Stomach (tissue), 9 donors: ENCODE results near the gene CUX1. TPM values are rescaled to one million over a fixed set of nuclear protein-coding genes. Genes with fewer than 3 reads are reported as not detected.
A peak's percentile ranks its signal among the peaks of the same experiment; 100 is the strongest.

Experiments used
- DNase-seq, 2 donors: peaks; one replicate each; pipeline versions ENCODE4 v3.0.0 to v3.0.0-alpha.2; 2013 to 2019
- H3K27ac ChIP-seq, 5 donors: fragments of 200-600 bp in 4 of 5; sonication (generic) in 4 of 5; one replicate each; pipeline ENCODE4 v1.5.1; 2013 to 2019; ENCODE audit warnings: mild to moderate bottlenecking in 1 of 5, moderate library complexity in 1 of 5
- H3K27me3 ChIP-seq, 3 donors: fragments of 200-600 bp; sonication (generic); one replicate each; pipeline ENCODE4 v1.5.1; 2017 to 2019; ENCODE audit warnings: mixed run types in 1 of 3
- H3K36me3 ChIP-seq, 4 donors: fragments of 200-600 bp; sonication (generic); 1 replicate in 3 of 4; 2 replicates in 1 of 4; pipeline ENCODE4 v1.5.1; 2016 to 2019
- H3K4me1 ChIP-seq, 4 donors: fragments of 200-600 bp; sonication (generic); one replicate each; pipeline ENCODE4 v1.5.1; 2016 to 2019
- H3K4me3 ChIP-seq, 4 donors: fragments of 200-600 bp; sonication (generic) in 3 of 4; one replicate each; pipeline ENCODE4 v1.5.1; 2016 to 2019; ENCODE audit warnings: mild to moderate bottlenecking in 1 of 4
- H3K9me3 ChIP-seq, 4 donors: fragments of 200-600 bp; sonication (generic); one replicate each; pipeline ENCODE4 v1.5.1; 2016 to 2019
- EP300 ChIP-seq: sonication (generic); formaldehyde crosslinking; IDR thresholded peaks from one replicate; pipeline ENCODE4 v1.6.1; 2017; ENCODE audit warnings: antibody characterized with exemption
- POLR2A ChIP-seq, 4 donors: fragments of 450-650 bp; IDR thresholded peaks; one replicate each; pipeline ENCODE4 v1.6.1; 2016; ENCODE audit warnings: antibody characterized with exemption in 4 of 4, control low read depth in 2 of 4, mild to moderate bottlenecking in 1 of 4, moderate library complexity in 1 of 4
- POLR2AphosphoS5 ChIP-seq, 3 donors: sonication (generic); formaldehyde crosslinking; IDR thresholded peaks; one replicate each; pipeline ENCODE4 v1.6.1; 2016; ENCODE audit warnings: antibody characterized with exemption in 3 of 3
- WGBS, 5 donors: extraction: QIAGEN DNeasy Blood & Tissue Kit in 3 of 5; methylation state at CpG; one replicate each; pipeline versions ENCODE4 v1.1.5 to v1.1.7; 2013 to 2018; 5-methylcytosine and 5-hydroxymethylcytosine counted together
- intact Hi-C: fragments of 100-400 bp; cut with DNase I; formaldehyde crosslinking; loops from one replicate; pipeline ENCODE4 v1.15.1; 2023; ENCODE audit warnings: low total_unique reads
- polyA plus RNA-seq, 3 donors: library from polyadenylated mRNA; stranded (reverse); fragments of 200-250 nt; gene quantifications; one replicate each; pipeline ENCODE4 v1.2.3, GENCODE V29; 2013
- total RNA-seq, 5 donors: library from RNA; depleted of rRNA; stranded (reverse); fragments of >200 nt; gene quantifications; one replicate each; pipeline versions ENCODE4 v1.1.0 to v1.2.3, GENCODE V29; 2014 to 2016
- TF ChIP-seq, protein P1 (sequence below), 7 experiments: fragments of 450-650 bp in 4 of 7; fragments of 200-600 bp in 3 of 7; sonication (generic) in 3 of 7; IDR thresholded peaks; one replicate each; pipeline ENCODE4 v1.5.1; 2016 to 2019; ENCODE audit warnings: antibody characterized with exemption in 7 of 7, control low read depth in 2 of 7, mild to moderate bottlenecking in 1 of 7
- donor health status: healthy with polysubstance abuse.
- donor health status: Bipolar disorder and iron deficiency.
- donor health status: healthy.

Gene CUX1
- total and polyA plus RNA-seq, 8 donors = 24.7 to 201 (median 54.7) TPM

DNA sequence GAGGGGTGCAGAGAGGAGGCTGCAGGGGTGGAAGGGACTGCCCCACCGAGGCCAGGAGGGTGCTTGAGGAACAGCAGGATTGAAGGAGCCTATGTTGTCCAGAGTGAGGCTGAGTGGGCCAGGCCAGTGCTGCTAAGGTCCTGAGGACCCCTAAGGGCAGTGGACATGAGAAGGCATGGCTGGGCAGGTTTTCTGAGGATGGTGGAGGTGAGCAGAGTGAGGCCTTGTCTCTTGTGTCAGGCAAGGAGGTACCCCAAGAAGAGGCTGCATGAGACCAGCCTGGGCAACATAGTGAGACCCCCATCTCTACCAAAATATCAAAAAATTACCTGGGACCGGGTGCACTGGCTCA is 474.5 kb downstream of the CUX1 start:
- intact Hi-C loops = no loop called here
- 76 to 85% (median 76%) methylated on average over 2 of the region's 2 CpGs for WGBS, 5 donors
- peaks cover 0 to 29% (median 0%) of the 10 kb centered on the region in 3 donors for H3K27me3 ChIP-seq
- no peak overlapping the region for H3K4me3 ChIP-seq
- DNase-seq = no peak
- H3K4me1 ChIP-seq = peaks cover 6 to 23% (median 20%) of the 10 kb centered on the region in 4 donors
- no peaks in the 10 kb centered on the region for H3K9me3 ChIP-seq
- no peak overlapping the region for H3K27ac ChIP-seq
- H3K36me3 ChIP-seq = no peaks in the 10 kb centered on the region
- TF ChIP-seq, protein P1, sequence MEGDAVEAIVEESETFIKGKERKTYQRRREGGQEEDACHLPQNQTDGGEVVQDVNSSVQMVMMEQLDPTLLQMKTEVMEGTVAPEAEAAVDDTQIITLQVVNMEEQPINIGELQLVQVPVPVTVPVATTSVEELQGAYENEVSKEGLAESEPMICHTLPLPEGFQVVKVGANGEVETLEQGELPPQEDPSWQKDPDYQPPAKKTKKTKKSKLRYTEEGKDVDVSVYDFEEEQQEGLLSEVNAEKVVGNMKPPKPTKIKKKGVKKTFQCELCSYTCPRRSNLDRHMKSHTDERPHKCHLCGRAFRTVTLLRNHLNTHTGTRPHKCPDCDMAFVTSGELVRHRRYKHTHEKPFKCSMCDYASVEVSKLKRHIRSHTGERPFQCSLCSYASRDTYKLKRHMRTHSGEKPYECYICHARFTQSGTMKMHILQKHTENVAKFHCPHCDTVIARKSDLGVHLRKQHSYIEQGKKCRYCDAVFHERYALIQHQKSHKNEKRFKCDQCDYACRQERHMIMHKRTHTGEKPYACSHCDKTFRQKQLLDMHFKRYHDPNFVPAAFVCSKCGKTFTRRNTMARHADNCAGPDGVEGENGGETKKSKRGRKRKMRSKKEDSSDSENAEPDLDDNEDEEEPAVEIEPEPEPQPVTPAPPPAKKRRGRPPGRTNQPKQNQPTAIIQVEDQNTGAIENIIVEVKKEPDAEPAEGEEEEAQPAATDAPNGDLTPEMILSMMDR (IDR thresholded peaks at IDR 0.05) = no peak
- TF ChIP-seq POLR2A (IDR thresholded peaks at IDR 0.05) (no peak), EP300 (no peak), POLR2AphosphoS5 (IDR thresholded peaks at IDR 0.05) (no peak)

DNA sequence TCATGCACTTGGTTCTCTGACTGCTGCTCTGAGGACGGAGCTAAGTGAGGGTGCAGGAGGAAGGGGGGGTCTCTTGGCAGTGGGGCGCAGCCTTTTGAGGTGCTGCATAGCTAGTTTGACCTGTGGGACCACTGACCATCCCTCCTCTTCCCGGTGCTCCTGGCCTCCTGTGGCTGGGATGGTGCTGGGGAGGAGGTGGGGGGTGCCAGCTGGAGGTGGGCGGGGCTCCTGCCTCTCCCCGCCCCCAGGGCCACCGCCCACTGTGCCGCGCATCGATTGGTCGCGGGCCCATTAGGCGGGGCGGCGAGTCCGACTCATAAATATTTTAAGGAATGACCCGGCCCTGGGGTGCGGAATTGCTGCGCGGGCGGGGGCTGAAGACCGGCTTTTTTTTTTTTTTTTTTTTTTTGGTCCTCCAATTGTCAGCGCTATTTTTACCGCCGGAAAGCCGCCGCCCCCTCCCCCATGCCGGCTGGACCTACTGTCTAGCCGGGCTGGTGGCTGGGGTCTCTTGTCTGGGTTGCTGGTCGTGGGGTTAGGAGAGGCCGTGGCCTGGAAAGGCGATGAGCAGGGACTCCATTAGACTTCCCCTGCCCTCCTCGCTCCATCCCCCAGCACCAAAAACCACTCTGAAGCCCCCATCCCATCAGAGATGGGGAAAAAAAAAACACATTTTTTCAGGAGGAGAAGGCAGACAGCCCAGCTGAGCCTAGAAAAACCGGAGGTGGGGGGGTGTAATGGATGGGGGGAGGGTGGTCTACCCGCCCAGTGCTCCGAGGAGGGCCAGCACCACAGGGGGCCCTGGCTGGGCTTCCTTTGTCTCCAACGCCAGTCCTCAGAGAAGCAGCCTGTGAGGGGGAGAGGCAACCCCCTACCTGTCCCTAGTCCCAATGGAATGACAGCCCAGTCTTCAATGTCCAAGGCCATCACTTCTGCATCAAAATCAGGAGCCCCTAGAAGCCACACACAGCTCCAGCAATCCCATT is 475.7 kb downstream of the CUX1 start:
- 30 to 36% (median 31%) methylated on average over 24 to 36 of the region's 36 CpGs for WGBS, 5 donors
- no peak overlapping the region for H3K27ac ChIP-seq
- DNase-seq = no peak
- no peak for TF ChIP-seq POLR2A (IDR thresholded peaks at IDR 0.05)
- TF ChIP-seq EP300 = no peak
- TF ChIP-seq POLR2AphosphoS5 (IDR thresholded peaks at IDR 0.05) = no peak
- H3K27me3 ChIP-seq = peaks cover 0 to 27% (median 0%) of the 10 kb centered on the region in 3 donors
- intact Hi-C loops = no loop called here
- peaks cover 1 to 10% (median 9%) of the 10 kb centered on the region in 4 donors for H3K4me1 ChIP-seq
- no peaks in the 10 kb centered on the region for H3K36me3 ChIP-seq
- H3K4me3 ChIP-seq = no peak overlapping the region
- H3K9me3 ChIP-seq = no peaks in the 10 kb centered on the region

DNA sequence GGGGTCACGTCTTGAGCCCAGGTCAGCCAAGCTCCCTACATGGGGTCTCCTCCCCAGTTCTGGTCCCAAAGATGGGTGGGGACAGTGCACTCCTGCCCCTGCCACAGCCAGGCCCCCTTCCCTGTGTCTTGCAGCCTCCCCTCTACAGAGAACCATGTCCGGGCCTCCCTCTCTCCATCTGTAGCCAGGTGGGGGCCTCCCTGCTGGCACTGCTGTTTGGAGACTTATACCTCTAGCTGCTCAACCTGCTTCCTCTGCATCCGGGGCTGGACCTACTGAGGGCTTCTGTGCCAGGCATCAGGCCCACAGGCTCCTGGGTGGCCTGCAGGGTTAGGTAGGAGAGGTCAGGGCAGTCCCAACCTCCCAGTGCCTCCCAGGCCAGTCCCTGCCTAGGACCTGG is 477.2 kb downstream of the CUX1 start:
- H3K27ac ChIP-seq = no peak overlapping the region
- no peak for TF ChIP-seq EP300
- TF ChIP-seq POLR2AphosphoS5 (IDR thresholded peaks at IDR 0.05) = no peak
- TF ChIP-seq POLR2A (IDR thresholded peaks at IDR 0.05) = no peak
- TF ChIP-seq, protein P1 (IDR thresholded peaks at IDR 0.05) = no peak
- H3K9me3 ChIP-seq = no peaks in the 10 kb centered on the region
- peaks cover 0 to 40% (median 0%) of the 10 kb centered on the region in 3 donors for H3K27me3 ChIP-seq
- no peak overlapping the region for H3K4me3 ChIP-seq
- H3K36me3 ChIP-seq = no peaks in the 10 kb centered on the region
- DNase-seq = no peak
- peaks cover 0 to 5% (median 0%) of the 10 kb centered on the region in 4 donors for H3K4me1 ChIP-seq
- intact Hi-C loops = no loop called here
- 86 to 93% (median 90%) methylated on average over 2 to 3 of the region's 3 CpGs for WGBS, 5 donors

DNA sequence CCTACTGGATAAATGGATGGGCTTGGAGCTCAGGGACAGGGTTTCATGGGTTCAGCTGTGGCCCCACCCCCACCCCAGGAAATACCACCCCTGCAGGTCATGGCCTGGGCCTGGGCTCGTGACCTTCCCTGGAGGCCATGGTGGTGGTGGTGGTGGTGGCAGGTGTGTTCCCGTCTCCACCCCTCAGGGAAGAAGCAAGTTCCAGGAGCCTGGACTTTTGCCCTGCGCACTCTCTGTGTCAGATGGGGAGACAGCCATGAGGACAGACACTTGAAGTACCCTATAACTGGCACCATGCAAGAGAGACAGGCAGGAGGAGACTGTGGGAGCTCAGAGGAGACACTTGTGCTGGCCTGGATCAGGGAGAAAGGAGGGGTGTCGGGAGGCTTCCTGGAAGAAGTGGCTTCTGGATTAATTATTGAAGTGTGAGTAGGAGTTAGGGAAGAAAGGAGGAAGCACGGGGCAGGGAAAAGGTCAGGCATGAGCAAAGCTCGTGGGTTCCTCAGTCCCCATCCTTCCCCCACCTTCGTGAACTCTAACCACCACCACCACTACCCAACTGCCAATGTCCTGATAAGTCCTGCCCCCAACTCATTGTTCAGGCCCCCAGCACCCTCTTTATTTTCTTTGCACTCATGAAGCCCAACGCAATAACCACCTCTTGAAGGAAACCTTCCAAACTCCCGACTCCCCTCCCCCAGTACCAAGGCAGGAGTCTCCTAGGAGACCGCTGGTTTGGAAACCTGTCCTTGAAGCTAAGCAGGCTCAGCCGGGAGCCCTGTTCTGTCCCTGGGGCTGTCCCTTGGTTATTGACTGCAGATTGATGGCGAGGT is 478.1 kb downstream of the CUX1 start:
- H3K27me3 ChIP-seq = peaks cover 0 to 50% (median 0%) of the 10 kb centered on the region in 3 donors
- TF ChIP-seq, protein P1 (IDR thresholded peaks at IDR 0.05) = no peak
- TF ChIP-seq POLR2AphosphoS5 (IDR thresholded peaks at IDR 0.05) (no peak), POLR2A (IDR thresholded peaks at IDR 0.05) (no peak), EP300 (no peak)
- peaks cover 0 to 9% (median 4%) of the 10 kb centered on the region in 4 donors for H3K4me1 ChIP-seq
- 64 to 83% (median 80%) methylated on average over 12 of the region's 12 CpGs for WGBS, 5 donors
- H3K27ac ChIP-seq = no peak overlapping the region
- no peaks in the 10 kb centered on the region for H3K36me3 ChIP-seq
- DNase-seq = peak in 1 of 2 donors; percentile 5
- intact Hi-C loops = no loop called here
- no peaks in the 10 kb centered on the region for H3K9me3 ChIP-seq
- H3K4me3 ChIP-seq = no peak overlapping the region
